HepG2 (cell line): ENCODE data around the gene REC114. TPM values are rescaled to one million over a fixed set of nuclear protein-coding genes. Genes with fewer than 3 reads are reported as not detected.

ENCODE experiments used
- ATAC-seq: fragments of 200-7000 bp; cut with Tn5 transposase; 3 replicates; pipeline ENCODE4 v1.9.1; 2020; ENCODE audit warnings: mild to moderate bottlenecking, moderate library complexity
- BruUV-seq: library from RNA; stranded (reverse); fragments of 400-500 nt; replicated peaks from 2 replicates; lab custom pipeline; 2021; lab: Mats Ljungman, UMichigan
- CTCF ChIA-PET: fragments of 300-600 bp; formaldehyde crosslinking; extraction: SDS; loops from one replicate; lab custom pipeline; 2021; ENCODE audit warnings: low total read pairs, inconsistent platforms, low intra/inter-chr PET ratio; lab: Yijun Ruan, JAX
- POLR2A ChIA-PET: fragments of 350-600 bp; sonication (Branson Sonifier 250); formaldehyde crosslinking; loops from one replicate; lab custom pipeline; 2020; ENCODE audit warnings: antibody characterized with exemption, inconsistent platforms; lab: Yijun Ruan, JAX
- DNase-seq: peaks from one replicate; pipeline ENCODE4 v3.0.0-alpha.2; 2015; ENCODE audit warnings: low spot score
- FAIRE-seq: peaks from 3 replicates; lab custom pipeline; 2011; peaks lifted over from hg19 to GRCh38; lab: Jason Lieb, UNC
- H2AFZ ChIP-seq: one replicate; pipeline ENCODE4 v1.6.1; 2011; ENCODE audit warnings: low read length, inconsistent platforms
- H3K27ac ChIP-seq: fragments of 300-600 bp; 3 replicates; pipeline ENCODE4 v1.8.0; 2011; ENCODE audit warnings: mixed run types, mild to moderate bottlenecking, mixed read lengths, low read length, inconsistent platforms; ENCODE audit not compliant: insufficient read depth; ENCODE audit errors: extremely low read length
- H3K27me3 ChIP-seq, 2 experiments: fragments of 200-600 bp in 1 of 2; 2 replicates in 1 of 2; 3 replicates in 1 of 2; pipeline versions ENCODE4 v1.6.0 to v1.8.0; 2011; ENCODE audit warnings: low read length in 2 of 2, mild to moderate bottlenecking in 2 of 2, moderate library complexity in 2 of 2, inconsistent platforms in 1 of 2; ENCODE audit not compliant: insufficient read depth in 2 of 2, control insufficient read depth in 1 of 2
- H3K36me3 ChIP-seq, 2 experiments: fragments of 200-600 bp in 1 of 2; replicated peaks in 1 of 2; 2 replicates in 1 of 2; 3 replicates in 1 of 2; pipeline versions ENCODE4 v1.5.1 to v1.8.0; 2011; ENCODE audit warnings: low read length in 2 of 2, inconsistent platforms in 1 of 2; ENCODE audit not compliant: insufficient read depth in 2 of 2, control insufficient read depth in 1 of 2
- H3K4me1 ChIP-seq: 2 replicates; pipeline ENCODE4 v1.5.1; 2012; ENCODE audit warnings: low read length, inconsistent platforms; ENCODE audit not compliant: insufficient read depth
- H3K4me2 ChIP-seq: 2 replicates; pipeline ENCODE4 v1.6.0; 2011; ENCODE audit warnings: low read depth, low read length, inconsistent platforms
- H3K4me3 ChIP-seq, 3 experiments: fragments of 200-600 bp in 1 of 3; sonication (generic), shearing (Covaris generic) in 1 of 3; replicated peaks in 1 of 3; 2 replicates each; pipeline ENCODE4 v1.5.1; 2011 to 2016; ENCODE audit warnings: low read length in 3 of 3, inconsistent platforms in 2 of 3, low read depth in 2 of 3, mild to moderate bottlenecking in 2 of 3, control low read depth in 1 of 3, mixed read lengths in 1 of 3; ENCODE audit not compliant: insufficient read depth in 1 of 3
- H3K79me2 ChIP-seq: one replicate; pipeline ENCODE4 v1.6.1; 2011; ENCODE audit warnings: low read length, inconsistent platforms; ENCODE audit not compliant: insufficient read depth
- H3K9ac ChIP-seq: 2 replicates; pipeline ENCODE4 v1.6.0; 2011; ENCODE audit warnings: mild to moderate bottlenecking, low read depth, low read length, inconsistent platforms; ENCODE audit not compliant: insufficient read depth
- H3K9me3 ChIP-seq: 2 replicates; pipeline ENCODE4 v1.5.1; 2012; ENCODE audit warnings: mild to moderate bottlenecking, low read length
- H4K20me1 ChIP-seq: 2 replicates; pipeline ENCODE4 v1.6.0; 2011; ENCODE audit warnings: inconsistent platforms, mild to moderate bottlenecking, low read length, moderate library complexity; ENCODE audit not compliant: insufficient read depth
- FOXP4 ChIP-seq: sonication (generic); formaldehyde crosslinking; IDR thresholded peaks from 2 replicates; pipeline ENCODE4 v1.4.0; 2020; ENCODE audit warnings: missing genetic modification reagents
- GLMP ChIP-seq: sonication (generic); formaldehyde crosslinking; IDR thresholded peaks from 2 replicates; pipeline ENCODE4 v1.9.0; 2021; ENCODE audit warnings: missing genetic modification reagents, mild to moderate bottlenecking, borderline replicate concordance
- HNF4A ChIP-seq: sonication (generic); formaldehyde crosslinking; IDR thresholded peaks from 2 replicates; pipeline ENCODE4 v1.4.0; 2020; ENCODE audit warnings: missing genetic modification reagents
- HNRNPUL1 ChIP-seq: fragments of 200-400 bp; formaldehyde crosslinking; IDR thresholded peaks from 2 replicates; pipeline ENCODE4 v1.6.1; 2017; ENCODE audit warnings: low read depth, mild to moderate bottlenecking, low read length, moderate library complexity
- SP5 ChIP-seq: IDR thresholded peaks from 2 replicates; pipeline ENCODE4 v1.6.1; 2016; ENCODE audit warnings: low read depth, borderline replicate concordance
- TAF1 ChIP-seq: sonication (generic); formaldehyde crosslinking; IDR thresholded peaks from 2 replicates; pipeline ENCODE4 v1.4.0; 2020; ENCODE audit warnings: missing genetic modification reagents
- ZFYVE20 ChIP-seq: sonication (generic); formaldehyde crosslinking; IDR thresholded peaks from 2 replicates; pipeline ENCODE4 v1.8.0; 2023; ENCODE audit warnings: low read depth, mild to moderate bottlenecking, moderate library complexity, missing genetic modification reagents, borderline replicate concordance
- ZMAT5 ChIP-seq: sonication (generic); formaldehyde crosslinking; IDR thresholded peaks from 2 replicates; pipeline ENCODE4 v1.5.0; 2020; ENCODE audit warnings: mild to moderate bottlenecking, low read depth, missing genetic modification reagents, borderline replicate concordance
- ZNF678 ChIP-seq: sonication (generic); formaldehyde crosslinking; IDR thresholded peaks from 2 replicates; pipeline ENCODE4 v1.4.0; 2020; ENCODE audit warnings: mild to moderate bottlenecking, missing genetic modification reagents
- WGBS: methylation state at CpG from one replicate; pipeline ENCODE4 v1.1.6; 2017; ENCODE audit warnings: low lambda C conversion rate; 5-methylcytosine and 5-hydroxymethylcytosine counted together
- in situ Hi-C: cut with HindIII; loops from 2 replicates; pipeline ENCODE4 v1.10.0; 2017; ENCODE audit warnings: low pct_unique_long_range_greater_than_20kb; ENCODE audit not compliant: extremely low pct_ligation_motif_present
- intact Hi-C: fragments of 100-400 bp; cut with micrococcal nuclease; formaldehyde crosslinking; loops from one replicate; pipeline ENCODE4 v1.10.0; 2022; ENCODE audit not compliant: unreplicated experiment
- polyA plus RNA-seq, 8 experiments: library from polyadenylated mRNA; depleted of rRNA in 3 of 8; stranded (reverse) in 7 of 8; unstranded in 1 of 8; fragments of >200 nt; fragmentation: Illumina TruSeq in 4 of 8; extraction: Trizol in 4 of 8; gene quantifications; 2 replicates each; pipeline versions ENCODE4 v1.2.1 to v1.2.3, GENCODE V29; 2011 to 2016; ENCODE audit warnings: low read depth in 4 of 8, missing spikeins in 1 of 8, mixed read lengths in 1 of 8; ENCODE audit not compliant: insufficient read depth in 1 of 8
- total RNA-seq, 5 experiments: library from RNA; depleted of rRNA; stranded (reverse); fragments of >200 nt; fragmentation: Illumina TruSeq; extraction: Trizol; gene quantifications; 2 replicates each; pipeline ENCODE4 v1.2.3, GENCODE V29; 2016; ENCODE audit warnings: low read depth in 1 of 5
- TF ChIP-seq, protein P1 (sequence below): sonication (generic); formaldehyde crosslinking; IDR thresholded peaks from 2 replicates; pipeline ENCODE4 v1.5.0; 2020; ENCODE audit warnings: mild to moderate bottlenecking, missing genetic modification reagents

REC114 gene
- total and polyA plus RNA-seq, 2 of the 13 experiments (the other 11 are each of a cell fraction or from before 2014, with no cell fraction given): not detected

DNA sequence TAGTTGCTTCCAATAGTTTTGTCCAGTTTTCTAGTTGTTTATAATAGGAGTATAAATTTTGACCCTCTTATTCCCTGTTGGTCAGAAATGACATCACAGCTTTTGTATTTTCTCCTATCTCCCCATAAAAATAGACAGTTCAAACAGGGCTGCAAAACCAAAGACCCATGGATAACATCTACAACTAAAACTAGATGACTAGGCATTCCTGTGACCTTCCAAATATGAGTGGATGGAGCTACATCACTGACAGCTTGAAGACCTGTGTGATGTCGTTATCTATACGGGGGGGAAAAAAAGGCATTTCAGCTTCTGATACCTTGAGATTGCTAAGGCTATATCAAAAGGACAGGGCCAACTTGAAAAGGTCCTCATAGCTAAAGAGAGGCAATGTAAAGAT is 84.6 kb downstream of the REC114 start:
- Histone ChIP-seq H4K20me1 (no peaks in the 10 kb centered on the region), H3K27ac (no peak overlapping the region), H3K27me3 (no peaks in the 10 kb centered on the region)
- in situ Hi-C loops: no loop called here
- no TSS peak for BruUV-seq
- TF ChIP-seq TAF1 (CRISPR knock-in tag) (no peak), ZFYVE20 (no peak), GLMP (no peak), ZNF678 (no peak), SP5 (CRISPR knock-in tag) (no peak), ZMAT5 (no peak), FOXP4 (no peak), HNF4A (CRISPR knock-in tag) (no peak), HNRNPUL1 (no peak)
- TF ChIP-seq, protein P1, sequence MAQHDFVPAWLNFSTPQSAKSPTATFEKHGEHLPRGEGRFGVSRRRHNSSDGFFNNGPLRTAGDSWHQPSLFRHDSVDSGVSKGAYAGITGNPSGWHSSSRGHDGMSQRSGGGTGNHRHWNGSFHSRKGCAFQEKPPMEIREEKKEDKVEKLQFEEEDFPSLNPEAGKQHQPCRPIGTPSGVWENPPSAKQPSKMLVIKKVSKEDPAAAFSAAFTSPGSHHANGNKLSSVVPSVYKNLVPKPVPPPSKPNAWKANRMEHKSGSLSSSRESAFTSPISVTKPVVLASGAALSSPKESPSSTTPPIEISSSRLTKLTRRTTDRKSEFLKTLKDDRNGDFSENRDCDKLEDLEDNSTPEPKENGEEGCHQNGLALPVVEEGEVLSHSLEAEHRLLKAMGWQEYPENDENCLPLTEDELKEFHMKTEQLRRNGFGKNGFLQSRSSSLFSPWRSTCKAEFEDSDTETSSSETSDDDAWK (CRISPR knock-in tag): no peak
- TF ChIP-seq, all 625 proteins: peak for 0
- Histone ChIP-seq H3K79me2 (no peaks in the 10 kb centered on the region), H3K4me2 (no peak overlapping the region), H3K9me3 (no peaks in the 10 kb centered on the region), H3K4me1 (no peaks in the 10 kb centered on the region), H3K9ac (no peak overlapping the region), H3K36me3 (no peaks in the 10 kb centered on the region), H2AFZ (no peak overlapping the region), H3K4me3 (no peak overlapping the region)
- 48% methylated on average over 2 of the region's 2 CpGs for WGBS
- FAIRE-seq: no peak
- POLR2A ChIA-PET: no interaction called here
- no peak for DNase-seq
- CTCF ChIA-PET: no interaction called here
- no peak for ATAC-seq
- intact Hi-C loops: no loop called here
